Right atrium auricular region (tissue), 2 donors: ENCODE data around the gene BABAM2. TPM values are rescaled to one million over a fixed set of nuclear protein-coding genes. Genes with fewer than 3 reads are reported as not detected.
"Not testable (repeated sequence)": the region's sequence is repeated elsewhere in the genome, so short reads cannot be mapped to it uniquely, and the experiment has no call there.

Experiments used
- DNase-seq: peaks from one replicate; pipeline ENCODE4 v3.0.0-alpha.2; 2019; ENCODE audit warnings: low spot score
- H3K27ac ChIP-seq, 2 donors: fragments of 200-600 bp; sonication (generic); 1 replicate in 1 of 2; 2 replicates in 1 of 2; pipeline ENCODE4 v1.5.1; 2016 to 2019
- H3K27me3 ChIP-seq, 2 donors: fragments of 200-600 bp; sonication (generic); one replicate each; pipeline versions ENCODE4 v1.5.1 to v1.6.0; 2017 to 2019
- H3K36me3 ChIP-seq: fragments of 200-600 bp; sonication (generic); one replicate; pipeline ENCODE4 v1.5.1; 2016
- H3K4me1 ChIP-seq, 2 donors: fragments of 200-600 bp; sonication (generic); one replicate each; pipeline versions ENCODE4 v1.5.1 to v1.6.0; 2017 to 2019
- H3K4me3 ChIP-seq, 2 donors: fragments of 200-600 bp; sonication (generic); 1 replicate in 1 of 2; 2 replicates in 1 of 2; pipeline ENCODE4 v1.5.1; 2017 to 2019; ENCODE audit warnings: mild to moderate bottlenecking in 1 of 2, moderate library complexity in 1 of 2
- H3K9me3 ChIP-seq, 2 donors: fragments of 200-600 bp; sonication (generic); one replicate each; pipeline ENCODE4 v1.5.1; 2019
- CTCF ChIP-seq, 2 donors: fragments of 200-600 bp; sonication (generic); IDR thresholded peaks; one replicate each; pipeline ENCODE4 v1.5.1; 2019; ENCODE audit warnings: antibody characterized with exemption in 2 of 2
- total RNA-seq, 2 donors: library from RNA; depleted of rRNA; stranded (reverse); fragments of >200 nt; gene quantifications; one replicate each; pipeline ENCODE4 v1.1.0, GENCODE V29; 2016

BABAM2 gene
- total RNA-seq, 2 donors from 2014 or later, result 58.8 to 60.6 TPM

GRCh38 chr2:28367667-28368356 lies 477.3 kb downstream of the BABAM2 start:
- no peak for DNase-seq
- no peaks in the 10 kb centered on the region for H3K9me3 ChIP-seq
- H3K4me3 ChIP-seq, result no peak overlapping the region
- H3K27me3 ChIP-seq, result no peaks in the 10 kb centered on the region
- no peaks in the 10 kb centered on the region for H3K36me3 ChIP-seq
- H3K4me1 ChIP-seq, result peaks cover 0 to 15% of the 10 kb centered on the region in 2 donors
- no peak for TF ChIP-seq CTCF (IDR thresholded peaks at IDR 0.05)
- H3K27ac ChIP-seq, result no peak overlapping the region

GRCh38 chr2:28368357-28368798 lies 477.8 kb downstream of the BABAM2 start:
- H3K27me3 ChIP-seq, result no peaks in the 10 kb centered on the region
- H3K27ac ChIP-seq, result no peak overlapping the region
- H3K4me1 ChIP-seq, result peaks cover 0 to 15% of the 10 kb centered on the region in 2 donors
- TF ChIP-seq CTCF (IDR thresholded peaks at IDR 0.05), result no peak
- H3K36me3 ChIP-seq, result no peaks in the 10 kb centered on the region
- no peak overlapping the region for H3K4me3 ChIP-seq
- H3K9me3 ChIP-seq, result no peaks in the 10 kb centered on the region
- DNase-seq, result no peak

DNA sequence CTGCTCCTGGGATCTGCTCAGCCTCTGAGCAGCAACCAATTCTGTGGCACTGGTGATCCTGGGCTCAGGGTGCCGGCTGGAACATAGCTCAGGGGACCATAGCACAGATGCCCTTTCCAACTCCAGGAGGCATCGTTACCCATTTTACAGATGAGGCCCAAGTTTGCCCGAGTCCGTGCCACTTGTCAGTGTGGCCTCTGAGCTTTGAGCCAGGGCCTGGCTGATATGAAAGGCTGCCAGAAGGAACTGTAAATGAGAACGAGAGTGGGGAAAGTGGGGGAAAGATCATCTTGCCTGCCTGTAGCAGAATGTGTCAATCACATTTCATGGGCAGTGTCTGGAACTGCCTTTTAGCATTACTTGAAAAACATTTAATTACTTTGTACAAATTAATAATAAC lies 478.8 kb downstream of the BABAM2 start:
- DNase-seq, result no peak
- H3K36me3 ChIP-seq, result no peaks in the 10 kb centered on the region
- no peaks in the 10 kb centered on the region for H3K9me3 ChIP-seq
- no peak overlapping the region for H3K4me3 ChIP-seq
- H3K27ac ChIP-seq, result no peak overlapping the region
- H3K4me1 ChIP-seq, result peaks cover 0 to 15% of the 10 kb centered on the region in 2 donors
- H3K27me3 ChIP-seq, result no peaks in the 10 kb centered on the region
- no peak for TF ChIP-seq CTCF (IDR thresholded peaks at IDR 0.05)

GRCh38 chr2:28370354-28370753 lies 479.8 kb downstream of the BABAM2 start:
- no peak overlapping the region for H3K4me3 ChIP-seq
- H3K4me1 ChIP-seq, result peaks cover 0 to 15% of the 10 kb centered on the region in 2 donors
- no peaks in the 10 kb centered on the region for H3K9me3 ChIP-seq
- no peaks in the 10 kb centered on the region for H3K36me3 ChIP-seq
- H3K27me3 ChIP-seq, result no peaks in the 10 kb centered on the region
- no peak for TF ChIP-seq CTCF (IDR thresholded peaks at IDR 0.05)
- no peak overlapping the region for H3K27ac ChIP-seq
- DNase-seq, result no peak

GRCh38 chr2:28371728-28372127 lies 481.2 kb downstream of the BABAM2 start:
- H3K4me3 ChIP-seq, H3K27me3 ChIP-seq, H3K27ac ChIP-seq, H3K9me3 ChIP-seq, DNase-seq, H3K36me3 ChIP-seq, H3K4me1 ChIP-seq: not testable (repeated sequence)

- no peak for DNase-seq
- TF ChIP-seq CTCF (IDR thresholded peaks at IDR 0.05), result no peak
- H3K36me3 ChIP-seq, result no peaks in the 10 kb centered on the region
- no peak overlapping the region for H3K27ac ChIP-seq
- H3K9me3 ChIP-seq, result no peaks in the 10 kb centered on the region
- H3K27me3 ChIP-seq, result no peaks in the 10 kb centered on the region
- no peaks in the 10 kb centered on the region for H3K4me1 ChIP-seq
- H3K4me3 ChIP-seq, result no peak overlapping the region
These were observed 483.3 kb downstream of the BABAM2 start for GRCh38 chr2:28373854-28374253.
